ENCODE data around the gene CLEC11A.
"Not testable (repeated sequence)": the region's sequence is repeated elsewhere in the genome, so short reads cannot be mapped to it uniquely, and the experiment has no call there.

CLEC11A gene

GRCh38 chr19:50721441-50722137, 1.6 kb upstream of the CLEC11A start:
- FAIRE-seq (no peak), DNase-seq (ENCODE audit: low spot score) (no peak)

- FAIRE-seq: no peak
- no peak for DNase-seq (ENCODE audit: low spot score)
These were observed 757 bp upstream of the CLEC11A start for GRCh38 chr19:50722201-50723013.

DNA sequence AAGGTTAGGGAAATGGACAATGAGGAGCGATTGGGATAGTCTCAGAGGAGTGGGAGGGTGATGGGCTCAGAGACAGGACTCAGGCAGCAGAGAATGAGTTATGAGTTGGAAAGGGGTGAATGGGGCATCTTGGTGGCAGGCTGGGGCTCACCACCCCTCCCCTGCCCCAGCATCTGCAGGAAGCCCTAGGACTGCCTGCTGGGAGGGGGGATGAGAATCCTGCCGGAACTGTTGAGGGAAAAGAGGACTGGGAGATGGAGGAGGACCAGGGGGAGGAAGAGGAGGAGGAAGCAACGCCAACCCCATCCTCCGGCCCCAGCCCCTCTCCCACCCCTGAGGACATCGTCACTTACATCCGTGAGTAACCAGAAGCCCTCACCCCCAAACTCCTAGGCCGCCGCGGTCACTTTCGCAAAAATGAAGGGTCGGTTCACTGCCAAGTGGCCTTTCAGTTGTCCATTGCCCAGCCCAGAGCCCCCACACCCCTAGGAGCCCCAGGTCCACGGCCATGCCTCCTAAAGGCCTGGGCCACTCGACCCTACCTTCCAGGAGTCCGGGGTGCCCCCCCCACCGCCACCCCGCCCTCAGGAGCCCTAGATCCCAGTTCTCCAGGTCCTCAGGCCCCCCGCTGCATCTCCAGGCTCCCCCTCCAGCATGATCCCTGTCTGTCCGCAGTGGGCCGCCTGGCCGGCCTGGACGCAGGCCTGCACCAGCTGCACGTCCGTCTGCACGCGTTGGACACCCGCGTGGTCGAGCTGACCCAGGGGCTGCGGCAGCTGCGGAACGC, 764 bp downstream of the CLEC11A start:
- no peak for DNase-seq (ENCODE audit: low spot score)
- FAIRE-seq: peak; percentile 95

- FAIRE-seq (no peak), DNase-seq (ENCODE audit: low spot score) (peak; percentile 99)
These were observed 1.5 kb downstream of the CLEC11A start for GRCh38 chr19:50724522-50725217.

GRCh38 chr19:50725218-50725910, 2.2 kb downstream of the CLEC11A start:
- no peak for FAIRE-seq
- no peak for DNase-seq (ENCODE audit: low spot score)

GRCh38 chr19:50725911-50726230, 2.7 kb downstream of the CLEC11A start:
- DNase-seq (ENCODE audit: low spot score): no peak

DNA sequence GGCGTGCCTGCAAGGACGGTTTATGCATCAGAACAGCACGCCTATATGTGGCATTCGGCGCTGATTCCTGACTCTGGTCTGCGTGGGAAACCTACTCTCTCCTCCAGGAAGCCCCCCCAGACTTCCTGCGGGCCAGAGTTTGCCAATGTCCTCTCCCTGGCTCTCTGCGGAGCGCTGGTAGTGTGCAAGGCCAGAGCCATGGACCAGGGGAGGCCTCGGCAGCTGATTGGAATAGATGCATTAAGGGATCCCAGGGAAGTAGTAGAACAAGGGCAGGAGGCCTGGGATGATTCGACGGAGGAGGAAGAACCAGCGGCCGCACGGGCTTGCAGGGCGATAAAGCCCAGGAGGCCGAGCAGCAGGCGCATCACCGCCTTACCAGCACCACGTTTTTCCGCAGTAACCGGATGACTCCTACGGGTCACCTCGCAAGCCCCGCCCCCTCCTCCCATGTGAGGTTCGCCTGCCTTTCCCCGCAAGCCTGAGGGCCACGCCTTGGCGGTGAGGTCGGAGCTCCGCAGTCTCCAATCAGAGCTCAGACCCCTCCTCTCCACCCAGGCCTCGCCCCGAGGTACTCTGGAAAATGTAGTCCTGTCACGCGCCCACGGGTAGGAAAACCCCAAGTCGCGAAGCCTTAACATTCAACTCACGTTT, 5.0 kb downstream of the CLEC11A start:
- FAIRE-seq (no peak), DNase-seq (ENCODE audit: low spot score) (no peak)

More at GRCh38 chr19:50725911-50726230, 2.7 kb downstream of the CLEC11A start:
- FAIRE-seq: no peak

DNA sequence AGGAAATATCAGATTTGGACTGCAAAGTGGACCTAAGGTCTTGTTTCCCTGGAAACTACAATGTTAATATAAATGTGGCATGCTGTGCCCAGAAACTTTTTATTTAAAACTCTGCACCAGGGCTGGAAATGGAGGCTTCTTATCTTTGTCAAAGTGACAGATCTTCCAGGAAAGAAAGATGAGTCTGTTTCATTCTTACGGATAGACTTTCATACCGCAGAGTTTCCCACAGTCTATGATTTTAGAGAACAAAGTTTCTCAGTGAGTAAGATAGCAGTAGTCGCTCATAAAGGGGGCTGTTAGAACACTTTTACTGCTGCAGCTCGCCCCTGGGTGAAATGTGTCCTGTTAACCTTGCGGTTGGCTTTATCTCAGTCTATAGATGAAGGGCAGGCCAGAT, 6.7 kb downstream of the CLEC11A start:
- no peak for DNase-seq (ENCODE audit: low spot score)
- FAIRE-seq: no peak

GRCh38 chr19:50735869-50736268, 12.7 kb downstream of the CLEC11A start:
- DNase-seq (ENCODE audit: low spot score) (no peak), FAIRE-seq (no peak)

- DNase-seq (ENCODE audit: low spot score) (no peak), FAIRE-seq (no peak)
These were observed 13.2 kb downstream of the CLEC11A start for GRCh38 chr19:50736338-50736737.

GRCh38 chr19:50739132-50739913, 16.2 kb downstream of the CLEC11A start:
- FAIRE-seq (no peak), DNase-seq (ENCODE audit: low spot score) (no peak)

- FAIRE-seq (no peak), DNase-seq (ENCODE audit: low spot score) (no peak)
These were observed 16.8 kb downstream of the CLEC11A start for GRCh38 chr19:50739914-50740426.

DNA sequence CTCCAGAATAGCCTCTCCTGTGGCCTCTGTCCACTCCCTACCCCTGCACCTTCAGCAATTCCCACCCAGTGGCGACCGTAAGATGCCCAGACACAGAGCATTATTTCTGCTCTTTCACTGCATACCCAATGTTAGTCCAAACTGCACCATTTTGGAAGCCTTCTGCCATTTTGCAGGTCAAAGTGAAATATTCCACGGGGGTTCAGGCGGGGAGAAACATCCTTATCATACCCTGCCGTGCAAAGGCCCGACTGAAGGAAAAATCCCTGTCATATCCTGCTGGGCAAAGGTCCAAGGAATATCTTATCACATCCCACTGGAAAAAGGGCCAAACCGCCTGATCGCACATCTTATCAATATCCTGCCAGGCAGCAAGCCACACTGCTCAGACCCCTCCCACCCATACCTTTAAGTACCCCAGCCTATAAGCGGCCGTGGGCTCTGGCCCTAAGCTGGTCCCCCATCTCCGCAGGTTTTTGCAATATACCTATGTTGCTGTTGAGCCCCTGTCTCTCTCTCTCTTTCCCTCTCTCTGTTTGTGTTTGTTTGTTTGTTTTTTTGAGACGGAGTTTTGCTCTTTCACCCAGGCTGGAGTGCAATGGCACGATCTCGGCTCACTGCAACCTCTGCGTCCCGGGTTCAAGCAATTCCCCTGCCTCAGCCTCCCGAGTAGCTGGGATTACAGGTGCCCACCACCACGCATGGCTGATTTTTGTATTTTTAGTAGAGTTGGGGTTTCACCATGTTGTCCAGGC, 18.2 kb downstream of the CLEC11A start:
- no peak for FAIRE-seq
- no peak for DNase-seq (ENCODE audit: low spot score)

- no peak for DNase-seq (ENCODE audit: low spot score)
- FAIRE-seq: no peak
These were observed 20.4 kb downstream of the CLEC11A start for GRCh38 chr19:50743537-50743936.

DNA sequence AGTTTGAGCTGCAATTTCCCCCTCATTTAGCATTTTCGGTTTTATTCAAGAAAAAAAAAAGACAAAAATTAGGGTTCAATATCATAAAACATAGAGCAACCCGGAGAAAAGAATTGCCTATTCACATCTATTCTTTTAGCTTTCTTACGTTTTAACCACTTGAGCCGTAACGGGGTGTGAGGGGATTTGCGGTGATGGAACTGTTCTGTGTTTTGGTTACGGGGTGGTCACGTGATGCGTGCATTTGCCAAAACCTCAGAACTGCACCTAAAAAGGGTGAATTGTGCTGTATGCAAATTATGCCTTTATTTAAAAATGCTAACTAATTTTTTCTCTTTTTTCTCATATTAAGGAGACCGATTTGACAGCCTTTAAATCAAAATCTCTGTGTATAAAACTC, 22.1 kb downstream of the CLEC11A start:
- DNase-seq (ENCODE audit: low spot score) (no peak), FAIRE-seq (no peak)

- not testable (repeated sequence) for DNase-seq (ENCODE audit: low spot score)
These were observed 24.0 kb downstream of the CLEC11A start for GRCh38 chr19:50747141-50747540.

DNA sequence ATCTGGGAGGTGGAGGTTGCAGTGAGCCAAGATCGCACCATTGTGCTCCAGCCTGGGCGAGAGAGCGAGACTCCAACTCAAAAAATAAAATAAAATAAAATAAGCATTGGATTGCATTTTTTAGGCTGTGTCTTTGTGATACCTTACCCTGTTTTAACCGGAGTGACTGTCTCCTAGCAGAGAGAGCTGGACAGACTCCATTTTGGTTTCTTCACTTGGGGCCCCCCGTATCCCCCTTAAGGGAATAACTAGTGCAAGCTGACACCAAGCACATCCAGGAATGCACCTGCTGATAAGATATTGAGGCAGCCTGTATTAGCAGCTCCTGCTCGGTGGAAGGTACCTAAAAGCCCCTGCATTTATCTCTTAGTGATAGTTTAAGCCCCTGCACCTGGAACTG, 26.3 kb downstream of the CLEC11A start:
- FAIRE-seq (no peak), DNase-seq (ENCODE audit: low spot score) (no peak)

More at GRCh38 chr19:50747141-50747540, 24.0 kb downstream of the CLEC11A start:
- FAIRE-seq: not testable (repeated sequence)

- DNase-seq (ENCODE audit: low spot score): no peak
- FAIRE-seq: no peak
These were observed 26.8 kb downstream of the CLEC11A start for GRCh38 chr19:50750010-50750409.

- DNase-seq (ENCODE audit: low spot score): no peak
- no peak for FAIRE-seq
These were observed 30.7 kb downstream of the CLEC11A start for GRCh38 chr19:50753879-50754278.

Data from urothelium cell line (cell line).